ENCODE measurements around the gene EVI5L.

The EVI5L gene

DNA sequence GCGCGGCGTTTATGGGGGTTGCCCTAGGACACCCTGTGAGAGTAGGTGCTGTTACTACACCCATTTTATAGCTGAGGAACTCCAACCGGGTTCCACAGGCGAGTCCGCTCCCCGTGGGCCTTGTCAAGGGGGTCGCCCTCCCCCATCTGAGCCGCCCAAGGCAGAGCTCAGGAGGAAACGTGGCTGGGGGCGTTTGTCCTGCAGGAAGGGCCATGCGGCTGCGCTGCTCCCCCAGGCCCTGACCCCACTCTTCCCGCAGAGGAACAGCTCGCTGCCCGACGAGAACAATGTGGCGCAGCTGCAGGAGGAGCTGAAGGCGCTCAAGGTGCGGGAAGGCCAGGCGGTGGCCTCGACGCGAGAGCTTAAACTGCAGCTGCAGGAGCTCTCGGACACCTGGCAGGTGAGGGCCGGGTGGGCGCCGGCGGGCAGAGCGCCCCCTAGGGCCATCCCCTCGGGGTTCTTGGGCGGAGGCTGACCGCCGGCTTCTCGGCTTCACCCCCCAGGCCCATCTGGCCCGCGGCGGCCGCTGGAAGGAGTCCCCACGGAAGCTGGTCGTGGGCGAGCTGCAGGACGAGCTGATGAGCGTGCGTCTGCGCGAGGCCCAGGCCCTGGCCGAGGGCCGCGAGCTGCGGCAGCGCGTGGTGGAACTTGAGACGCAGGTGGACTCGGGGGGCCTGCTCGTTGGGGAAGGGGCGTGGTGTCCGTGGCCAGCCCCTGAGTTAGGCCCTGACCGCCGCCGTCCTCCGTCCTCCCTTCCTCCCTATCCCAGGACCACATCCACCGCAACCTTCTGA lies 31.8 kb downstream of the EVI5L start:
- H3K36me3 ChIP-seq (ENCODE audit: control insufficient read depth in 2 of 2, insufficient read depth in 2 of 2, low read length in 2 of 2), result peaks cover 6 to 8% of the 10 kb centered on the region in 2 donors
- no peaks in the 10 kb centered on the region for H3K9me3 ChIP-seq (ENCODE audit: control insufficient read depth in 2 of 2, low read length in 2 of 2)
- H3K4me3 ChIP-seq (ENCODE audit: low read length in 2 of 2), result peak overlapping the region in 1 of 2 donors; percentile 29
- peaks cover 5% of the 10 kb centered on the region for H3K4me1 ChIP-seq (ENCODE audit: control insufficient read depth, insufficient read depth, low read length)
- H3K9ac ChIP-seq (ENCODE audit: low read length in 2 of 2), result no peak overlapping the region
- no peak overlapping the region for H3K27ac ChIP-seq (ENCODE audit: low read length)
- peaks cover 30 to 33% of the 10 kb centered on the region in 2 donors for H3K27me3 ChIP-seq (ENCODE audit: control insufficient read depth in 1 of 2, insufficient read depth in 2 of 2, low read length in 2 of 2)

DNA sequence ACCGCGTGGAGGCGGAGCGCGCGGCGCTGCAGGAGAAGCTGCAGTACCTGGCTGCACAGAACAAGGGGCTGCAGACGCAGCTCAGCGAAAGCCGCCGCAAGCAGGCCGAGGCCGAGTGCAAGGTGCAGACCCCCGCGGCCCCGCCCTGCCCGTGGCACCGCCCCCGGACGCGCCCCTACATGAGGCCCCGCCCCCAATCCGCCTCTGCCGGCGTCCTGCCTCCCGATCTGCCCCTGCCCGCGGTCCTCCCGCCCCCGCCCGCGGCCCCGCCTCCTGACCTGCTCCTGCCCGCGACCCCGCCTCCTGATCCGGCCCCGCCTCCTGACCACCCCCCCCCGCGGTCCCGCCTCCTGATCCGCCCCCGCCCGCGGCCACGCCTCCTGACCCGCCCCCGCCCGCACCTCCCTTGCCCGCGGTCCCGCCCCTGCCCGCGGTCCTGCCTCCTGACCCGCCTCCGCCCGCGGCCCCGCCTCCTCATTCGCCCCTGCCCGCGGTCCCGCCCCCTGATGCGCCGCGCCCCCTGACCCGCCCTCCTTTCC lies 32.5 kb downstream of the EVI5L start:
- peaks cover 36 to 37% of the 10 kb centered on the region in 2 donors for H3K27me3 ChIP-seq (ENCODE audit: control insufficient read depth in 1 of 2, insufficient read depth in 2 of 2, low read length in 2 of 2)

DNA sequence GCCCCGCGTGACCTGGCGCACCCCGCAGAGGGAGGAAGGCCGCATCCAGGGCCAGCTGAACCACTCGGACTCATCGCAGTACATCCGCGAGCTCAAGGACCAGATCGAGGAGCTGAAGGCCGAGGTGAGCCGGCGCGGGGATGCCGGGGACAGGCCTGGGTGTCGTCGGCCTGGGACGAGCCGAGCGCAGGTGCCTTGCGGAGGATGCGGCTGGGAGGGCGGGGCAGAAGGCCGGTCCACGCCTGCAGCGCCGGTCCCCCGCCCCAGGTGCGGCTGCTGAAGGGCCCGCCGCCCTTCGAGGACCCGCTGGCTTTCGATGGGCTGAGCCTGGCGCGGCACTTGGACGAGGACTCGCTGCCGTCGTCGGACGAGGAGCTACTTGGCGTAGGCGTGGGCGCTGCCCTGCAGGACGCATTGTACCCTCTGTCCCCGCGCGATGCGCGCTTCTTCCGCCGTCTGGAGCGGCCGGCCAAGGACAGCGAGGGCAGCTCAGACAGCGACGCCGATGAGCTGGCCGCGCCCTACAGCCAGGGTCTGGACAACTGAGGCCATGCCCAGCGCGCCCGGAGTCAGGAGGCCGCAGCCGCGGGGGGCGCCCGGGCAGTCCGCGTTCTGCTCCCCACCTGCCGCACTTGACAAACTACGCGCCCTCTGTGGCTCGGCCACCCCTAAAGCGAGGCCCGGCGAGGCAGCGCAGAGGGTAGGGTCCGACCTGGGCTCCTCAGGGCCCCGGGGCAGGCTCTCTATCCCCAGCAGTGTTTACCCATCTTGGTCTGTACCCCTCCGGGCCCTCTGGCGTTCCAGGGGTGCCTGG lies 33.3 kb downstream of the EVI5L start:
- H3K4me3 ChIP-seq (ENCODE audit: low read length in 2 of 2), result no peak overlapping the region
- peaks cover 36 to 37% of the 10 kb centered on the region in 2 donors for H3K27me3 ChIP-seq (ENCODE audit: control insufficient read depth in 1 of 2, insufficient read depth in 2 of 2, low read length in 2 of 2)
- no peak overlapping the region for H3K27ac ChIP-seq (ENCODE audit: low read length)
- H3K9ac ChIP-seq (ENCODE audit: low read length in 2 of 2), result no peak overlapping the region
- H3K4me1 ChIP-seq (ENCODE audit: control insufficient read depth, insufficient read depth, low read length), result peaks cover 7% of the 10 kb centered on the region
- peaks cover 6 to 8% of the 10 kb centered on the region in 2 donors for H3K36me3 ChIP-seq (ENCODE audit: control insufficient read depth in 2 of 2, insufficient read depth in 2 of 2, low read length in 2 of 2)
- H3K9me3 ChIP-seq (ENCODE audit: control insufficient read depth in 2 of 2, low read length in 2 of 2), result no peaks in the 10 kb centered on the region

More for the DNA sequence above, 32.5 kb downstream of the EVI5L start:
- Histone ChIP-seq H3K36me3 (ENCODE audit: control insufficient read depth in 2 of 2, insufficient read depth in 2 of 2, low read length in 2 of 2) (peaks cover 6 to 8% of the 10 kb centered on the region in 2 donors), H3K27ac (ENCODE audit: low read length) (no peak overlapping the region), H3K4me3 (ENCODE audit: low read length in 2 of 2) (peak overlapping the region in 1 of 2 donors; percentile 29), H3K9ac (ENCODE audit: low read length in 2 of 2) (no peak overlapping the region), H3K4me1 (ENCODE audit: control insufficient read depth, insufficient read depth, low read length) (peaks cover 5% of the 10 kb centered on the region), H3K9me3 (ENCODE audit: control insufficient read depth in 2 of 2, low read length in 2 of 2) (no peaks in the 10 kb centered on the region)

DNA sequence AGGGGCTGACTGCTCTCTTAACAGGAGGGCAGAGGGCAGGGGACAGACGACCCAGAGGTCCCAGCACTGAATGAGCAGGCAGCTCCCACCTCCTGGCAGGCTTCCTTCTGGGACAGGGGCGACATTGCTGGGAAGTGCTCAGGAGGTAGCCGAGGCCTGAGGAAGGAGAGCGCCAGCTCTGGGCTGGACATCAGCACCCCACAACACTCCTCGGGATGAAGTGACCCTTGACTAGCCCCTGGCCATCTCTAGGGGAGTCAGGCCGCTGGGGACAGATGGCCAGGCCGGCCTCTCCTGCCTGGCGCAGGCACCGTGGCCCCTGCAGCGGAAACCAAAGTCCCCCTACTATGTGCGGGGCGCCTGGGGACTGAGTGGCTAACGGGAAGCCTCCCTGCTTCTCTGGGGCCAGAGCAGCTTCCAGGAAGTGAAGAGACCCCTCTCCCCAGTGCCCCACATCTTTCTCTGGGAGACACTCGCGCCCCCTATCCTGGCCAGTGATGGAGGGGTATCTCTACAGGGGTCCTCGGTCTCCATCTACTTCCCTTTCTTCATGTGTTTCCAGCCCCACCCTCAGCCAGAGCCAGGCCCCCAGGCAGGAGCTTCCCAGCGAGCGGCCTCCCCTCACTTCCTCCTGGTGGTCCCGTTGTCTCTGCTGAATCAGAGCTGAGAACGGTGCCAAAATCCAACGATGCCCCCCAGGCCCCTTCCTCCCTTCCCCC lies 34.1 kb downstream of the EVI5L start:
- peaks cover 5 to 8% of the 10 kb centered on the region in 2 donors for H3K36me3 ChIP-seq (ENCODE audit: control insufficient read depth in 2 of 2, insufficient read depth in 2 of 2, low read length in 2 of 2)
- no peak overlapping the region for H3K4me3 ChIP-seq (ENCODE audit: low read length in 2 of 2)
- peaks cover 15% of the 10 kb centered on the region for H3K4me1 ChIP-seq (ENCODE audit: control insufficient read depth, insufficient read depth, low read length)
- no peak overlapping the region for H3K9ac ChIP-seq (ENCODE audit: low read length in 2 of 2)
- H3K9me3 ChIP-seq (ENCODE audit: control insufficient read depth in 2 of 2, low read length in 2 of 2), result no peaks in the 10 kb centered on the region
- no peak overlapping the region for H3K27ac ChIP-seq (ENCODE audit: low read length)
- H3K27me3 ChIP-seq (ENCODE audit: control insufficient read depth in 1 of 2, insufficient read depth in 2 of 2, low read length in 2 of 2), result peaks cover 35 to 36% of the 10 kb centered on the region in 2 donors

DNA sequence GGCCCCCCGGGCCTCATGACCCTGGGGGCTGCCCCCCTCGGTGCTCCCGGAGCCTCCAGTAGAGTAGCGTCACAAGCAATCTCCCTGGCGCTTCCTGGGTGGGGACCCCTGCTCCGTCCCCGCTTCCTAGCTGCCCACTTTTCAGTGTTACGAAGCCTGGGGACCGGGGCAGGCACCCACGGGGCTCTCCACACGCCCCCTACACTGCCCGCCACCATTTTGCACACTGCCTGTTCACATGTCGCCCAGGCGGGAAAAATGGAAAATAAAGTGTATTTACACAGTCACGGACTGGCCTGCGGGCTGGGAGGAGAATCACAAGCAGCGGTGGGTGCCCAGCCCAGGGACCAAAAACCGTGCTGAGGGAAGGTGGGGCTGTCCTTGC lies 34.7 kb downstream of the EVI5L start:
- H3K4me3 ChIP-seq (ENCODE audit: low read length in 2 of 2), result no peak overlapping the region
- no peaks in the 10 kb centered on the region for H3K9me3 ChIP-seq (ENCODE audit: control insufficient read depth in 2 of 2, low read length in 2 of 2)
- no peak overlapping the region for H3K27ac ChIP-seq (ENCODE audit: low read length)
- H3K4me1 ChIP-seq (ENCODE audit: control insufficient read depth, insufficient read depth, low read length), result peaks cover 20% of the 10 kb centered on the region
- H3K9ac ChIP-seq (ENCODE audit: low read length in 2 of 2), result no peak overlapping the region
- H3K27me3 ChIP-seq (ENCODE audit: control insufficient read depth in 1 of 2, insufficient read depth in 2 of 2, low read length in 2 of 2), result peaks cover 31 to 33% of the 10 kb centered on the region in 2 donors
- H3K36me3 ChIP-seq (ENCODE audit: control insufficient read depth in 2 of 2, insufficient read depth in 2 of 2, low read length in 2 of 2), result peaks cover under 1 to 5% of the 10 kb centered on the region in 2 donors

DNA sequence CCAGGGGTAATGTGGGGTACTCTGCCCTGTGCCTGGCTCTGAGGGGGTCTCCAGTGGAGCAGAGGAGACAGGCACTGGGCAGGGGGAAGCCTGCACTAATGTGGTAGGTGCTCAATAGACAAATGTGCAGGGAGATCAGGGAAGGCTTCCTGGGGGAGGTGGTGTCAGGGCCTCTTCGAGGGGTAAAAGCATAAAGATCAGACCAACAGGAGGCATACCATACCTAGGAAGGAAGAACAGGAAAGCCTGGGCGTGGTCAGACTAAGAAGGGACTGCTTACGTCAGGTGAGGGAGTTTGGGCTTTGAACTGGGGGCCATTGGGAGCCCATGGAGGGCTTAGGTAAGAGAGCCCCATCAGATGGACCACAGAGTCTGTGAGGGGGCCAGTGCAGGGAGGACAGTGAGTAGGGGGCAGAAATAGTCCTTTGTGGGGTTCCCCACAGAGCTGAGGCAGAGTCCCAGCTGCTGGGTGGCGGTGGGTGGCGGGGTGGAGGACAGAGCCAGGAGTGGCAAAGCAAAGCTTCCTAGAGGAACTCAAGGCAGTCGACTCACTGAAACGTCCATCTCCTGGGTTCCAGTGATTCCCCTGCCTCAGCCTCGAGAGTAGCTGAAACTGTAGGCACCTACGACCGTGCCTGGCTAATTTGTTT lies 35.4 kb downstream of the EVI5L start:
- H3K27me3 ChIP-seq (ENCODE audit: control insufficient read depth in 1 of 2, insufficient read depth in 2 of 2, low read length in 2 of 2), result peaks cover 26 to 31% of the 10 kb centered on the region in 2 donors

DNA sequence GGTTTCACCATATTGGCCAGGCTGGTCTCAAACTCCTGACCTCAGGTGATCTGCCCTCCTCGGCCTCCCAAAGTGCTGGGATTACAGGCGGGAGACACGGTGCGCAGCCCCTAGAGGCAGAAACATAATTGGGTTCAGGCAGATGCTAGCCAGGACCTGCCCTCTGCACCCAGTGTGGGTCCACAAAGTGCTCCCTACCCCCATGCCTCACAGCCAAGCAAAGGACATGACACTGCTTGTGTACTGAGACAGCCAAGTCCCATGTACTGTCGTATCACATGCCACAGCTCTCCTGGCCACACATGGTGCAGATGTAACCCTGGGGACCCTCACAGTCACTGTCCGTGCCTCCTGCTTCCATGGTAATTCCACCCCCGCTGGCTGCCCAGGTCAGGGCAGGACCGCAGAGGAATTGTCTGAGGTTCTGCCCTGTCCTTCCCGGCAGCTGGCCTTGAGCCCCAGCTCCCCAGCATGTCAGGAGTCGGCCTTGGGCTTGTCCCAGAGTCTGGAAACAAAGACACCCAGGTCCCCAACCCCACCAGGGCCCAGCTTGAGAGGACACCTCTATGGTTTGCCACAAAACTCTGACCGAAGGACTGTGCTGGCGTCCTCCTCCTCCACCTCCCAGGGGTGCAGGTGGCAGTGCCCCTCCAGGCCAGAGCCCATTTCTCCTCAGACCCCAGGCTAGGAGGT lies 36.5 kb downstream of the EVI5L start:
- Histone ChIP-seq H3K27ac (ENCODE audit: low read length) (no peak overlapping the region), H3K9ac (ENCODE audit: low read length in 2 of 2) (no peak overlapping the region), H3K4me3 (ENCODE audit: low read length in 2 of 2) (no peak overlapping the region), H3K9me3 (ENCODE audit: control insufficient read depth in 2 of 2, low read length in 2 of 2) (no peaks in the 10 kb centered on the region), H3K4me1 (ENCODE audit: control insufficient read depth, insufficient read depth, low read length) (peaks cover 29% of the 10 kb centered on the region), H3K36me3 (ENCODE audit: control insufficient read depth in 2 of 2, insufficient read depth in 2 of 2, low read length in 2 of 2) (no peaks in the 10 kb centered on the region), H3K27me3 (ENCODE audit: control insufficient read depth in 1 of 2, insufficient read depth in 2 of 2, low read length in 2 of 2) (peaks cover 14 to 22% of the 10 kb centered on the region in 2 donors)

More for the DNA sequence above, 35.4 kb downstream of the EVI5L start:
- no peaks in the 10 kb centered on the region for H3K36me3 ChIP-seq (ENCODE audit: control insufficient read depth in 2 of 2, insufficient read depth in 2 of 2, low read length in 2 of 2)
- H3K4me3 ChIP-seq (ENCODE audit: low read length in 2 of 2), result no peak overlapping the region
- H3K27ac ChIP-seq (ENCODE audit: low read length), result no peak overlapping the region
- H3K9ac ChIP-seq (ENCODE audit: low read length in 2 of 2), result no peak overlapping the region
- H3K4me1 ChIP-seq (ENCODE audit: control insufficient read depth, insufficient read depth, low read length), result peaks cover 24% of the 10 kb centered on the region
- no peaks in the 10 kb centered on the region for H3K9me3 ChIP-seq (ENCODE audit: control insufficient read depth in 2 of 2, low read length in 2 of 2)

DNA sequence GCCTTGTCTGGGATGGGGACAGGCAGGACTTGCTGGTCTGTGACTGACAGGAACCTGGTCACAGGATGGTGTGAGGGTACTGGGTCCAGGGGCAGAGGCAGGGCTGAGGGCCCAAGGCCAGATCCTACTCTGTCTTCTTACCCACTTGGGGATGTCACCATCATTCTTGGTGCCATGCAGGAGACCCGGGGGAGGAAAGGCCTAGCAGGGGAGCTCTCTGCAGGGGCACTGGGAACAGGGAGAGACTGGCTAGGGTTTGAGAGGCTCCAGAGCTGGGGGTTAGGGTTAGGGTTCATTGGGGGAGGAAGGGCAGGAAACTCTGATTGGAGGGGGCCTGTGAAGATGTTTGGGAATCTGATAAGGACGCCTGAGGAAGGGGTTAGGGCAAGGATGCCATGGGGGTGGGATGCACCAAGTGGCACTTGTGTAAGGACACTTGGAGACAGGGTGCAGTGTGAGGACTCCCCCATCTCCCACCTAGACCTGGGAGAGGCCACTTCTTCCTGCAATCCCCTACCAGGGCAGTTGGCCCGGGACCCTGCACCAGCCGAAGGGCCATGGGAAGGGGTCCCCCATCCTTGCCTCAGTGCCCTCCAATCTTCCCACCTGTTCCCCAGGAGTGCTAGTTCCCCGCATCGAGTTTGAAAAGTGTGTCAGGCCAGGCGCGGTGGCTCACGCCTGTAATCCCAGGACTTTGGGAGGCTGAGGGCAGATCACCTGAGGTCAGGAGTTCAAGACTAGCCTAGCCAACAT lies 37.2 kb downstream of the EVI5L start:
- Histone ChIP-seq H3K4me3 (ENCODE audit: low read length in 2 of 2) (no peak overlapping the region), H3K9ac (ENCODE audit: low read length in 2 of 2) (no peak overlapping the region), H3K27ac (ENCODE audit: low read length) (no peak overlapping the region), H3K4me1 (ENCODE audit: control insufficient read depth, insufficient read depth, low read length) (peaks cover 29% of the 10 kb centered on the region), H3K36me3 (ENCODE audit: control insufficient read depth in 2 of 2, insufficient read depth in 2 of 2, low read length in 2 of 2) (no peaks in the 10 kb centered on the region), H3K9me3 (ENCODE audit: control insufficient read depth in 2 of 2, low read length in 2 of 2) (no peaks in the 10 kb centered on the region), H3K27me3 (ENCODE audit: control insufficient read depth in 1 of 2, insufficient read depth in 2 of 2, low read length in 2 of 2) (peaks cover 11 to 16% of the 10 kb centered on the region in 2 donors)

DNA sequence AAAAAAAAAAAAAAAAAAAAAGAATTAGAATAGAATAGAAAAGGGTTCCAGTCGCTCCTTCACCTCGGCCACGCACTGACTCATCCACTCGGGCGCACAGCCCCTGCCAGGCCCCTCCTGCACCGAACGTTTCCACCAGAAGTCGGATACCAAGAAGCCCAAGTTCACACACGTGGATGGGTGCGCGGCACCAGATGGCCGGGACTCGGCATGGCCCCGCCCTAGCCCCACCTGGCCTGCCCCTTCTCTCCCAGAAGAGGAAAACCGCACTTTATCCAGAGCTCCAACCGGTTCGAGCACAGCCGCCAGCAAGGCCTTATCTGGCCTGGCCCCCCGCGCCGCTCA lies 38.3 kb downstream of the EVI5L start:
- H3K4me1 ChIP-seq (ENCODE audit: control insufficient read depth, insufficient read depth, low read length), result peaks cover 29% of the 10 kb centered on the region
- H3K27me3 ChIP-seq (ENCODE audit: control insufficient read depth in 1 of 2, insufficient read depth in 2 of 2, low read length in 2 of 2), result peaks cover 21 to 23% of the 10 kb centered on the region in 2 donors
- H3K4me3 ChIP-seq (ENCODE audit: low read length in 2 of 2), result peak overlapping the region; percentile 19 to 72
- no peak overlapping the region for H3K9ac ChIP-seq (ENCODE audit: low read length in 2 of 2)
- no peak overlapping the region for H3K27ac ChIP-seq (ENCODE audit: low read length)
- H3K36me3 ChIP-seq (ENCODE audit: control insufficient read depth in 2 of 2, insufficient read depth in 2 of 2, low read length in 2 of 2), result no peaks in the 10 kb centered on the region
- H3K9me3 ChIP-seq (ENCODE audit: control insufficient read depth in 2 of 2, low read length in 2 of 2), result no peaks in the 10 kb centered on the region
